H1 (cell line): ENCODE results near the gene CPNE4. TPM values are rescaled to one million over a fixed set of nuclear protein-coding genes. Genes with fewer than 3 reads are reported as not detected.

ENCODE experiments used
- CTCF ChIA-PET: fragments of 300-600 bp; sonication (Branson Sonifier 250); formaldehyde crosslinking; loops from one replicate; lab custom pipeline; 2021; ENCODE audit not compliant: partially characterized antibody; lab: Charles Lee
- POLR2A ChIA-PET: fragments of 300-600 bp; sonication (Branson Sonifier 250); formaldehyde crosslinking; loops from one replicate; lab custom pipeline; 2021; ENCODE audit warnings: inconsistent platforms; ENCODE audit not compliant: partially characterized antibody; lab: Charles Lee
- DNase-seq, 2 experiments: peaks; one replicate each; pipeline versions ENCODE4 v3.0.0 to v3.0.0-alpha.2; 2010 to 2022; ENCODE audit warnings: low spot score in 2 of 2, low read depth in 1 of 2, mixed read lengths in 1 of 2
- FAIRE-seq: peaks from 2 replicates; lab custom pipeline; 2011; peaks lifted over from hg19 to GRCh38; lab: Jason Lieb, UNC
- H2AFZ ChIP-seq: 2 replicates; pipeline ENCODE4 v1.8.1; 2012; ENCODE audit warnings: low read length, inconsistent platforms
- H2AK5ac ChIP-seq: 2 replicates; pipeline ENCODE4 v1.6.1; 2013; ENCODE audit warnings: low read depth, low read length
- H2BK120ac ChIP-seq: replicated peaks from 2 replicates; pipeline ENCODE3; 2013; ENCODE audit warnings: low read depth, low read length, inconsistent platforms
- H2BK12ac ChIP-seq: 2 replicates; pipeline ENCODE4 v1.6.1; 2013; ENCODE audit warnings: low read depth, low read length
- H2BK15ac ChIP-seq: 2 replicates; pipeline ENCODE4 v1.6.1; 2013; ENCODE audit warnings: low read length
- H2BK20ac ChIP-seq: 2 replicates; pipeline ENCODE4 v1.6.1; 2013; ENCODE audit warnings: low read length
- H2BK5ac ChIP-seq: 2 replicates; pipeline ENCODE4 v1.6.1; 2013; ENCODE audit warnings: low read depth, low read length
- H3K14ac ChIP-seq: 2 replicates; pipeline ENCODE4 v1.6.1; 2013; ENCODE audit warnings: inconsistent platforms; ENCODE audit not compliant: insufficient read length
- H3K18ac ChIP-seq: 2 replicates; pipeline ENCODE4 v1.6.1; 2013; ENCODE audit warnings: low read length; ENCODE audit errors: extremely low read depth
- H3K23ac ChIP-seq: 2 replicates; pipeline ENCODE4 v1.6.1; 2013; ENCODE audit warnings: inconsistent platforms; ENCODE audit not compliant: insufficient read length
- H3K23me2 ChIP-seq: 2 replicates; pipeline ENCODE4 v1.6.1; 2013; ENCODE audit warnings: low read depth, low read length
- H3K27ac ChIP-seq: 2 replicates; pipeline ENCODE4 v1.6.1; 2011; ENCODE audit warnings: low read depth, low read length, inconsistent platforms
- H3K27me3 ChIP-seq, 4 experiments: replicated peaks in 1 of 4; 1 replicate in 1 of 4; 2 replicates in 3 of 4; pipeline versions ENCODE4 v1.6.1 to v1.8.1; 2011 to 2013; ENCODE audit warnings: low read length in 3 of 4, mild to moderate bottlenecking in 3 of 4, inconsistent platforms in 2 of 4, mixed read lengths in 2 of 4, moderate library complexity in 1 of 4; ENCODE audit not compliant: control insufficient read depth in 3 of 4, insufficient read depth in 3 of 4; ENCODE audit errors: extremely low read depth in 1 of 4
- H3K36me3 ChIP-seq, 4 experiments: 2 replicates each; pipeline versions ENCODE4 v1.6.1 to v1.8.1; 2011 to 2013; ENCODE audit warnings: mild to moderate bottlenecking in 4 of 4, low read length in 3 of 4, moderate library complexity in 2 of 4, control low read depth in 1 of 4, inconsistent platforms in 1 of 4; ENCODE audit not compliant: insufficient read depth in 4 of 4, control insufficient read depth in 2 of 4
- H3K4ac ChIP-seq: replicated peaks from 2 replicates; pipeline ENCODE3; 2013; ENCODE audit warnings: low read length, low read depth, mixed read lengths, inconsistent platforms; ENCODE audit not compliant: insufficient read length
- H3K4me1 ChIP-seq, 4 experiments: replicated peaks in 1 of 4; 1 replicate in 1 of 4; 2 replicates in 3 of 4; pipeline versions ENCODE4 v1.6.1 to v1.8.1; 2011 to 2013; ENCODE audit warnings: low read length in 3 of 4, inconsistent platforms in 2 of 4, mixed read lengths in 1 of 4; ENCODE audit not compliant: insufficient read depth in 4 of 4, control insufficient read depth in 3 of 4
- H3K4me2 ChIP-seq, 2 experiments: 2 replicates each; pipeline versions ENCODE4 v1.6.1 to v1.8.1; 2011 to 2013; ENCODE audit warnings: low read depth in 2 of 2, low read length in 2 of 2, control low read depth in 1 of 2, inconsistent platforms in 1 of 2, mild to moderate bottlenecking in 1 of 2; ENCODE audit not compliant: insufficient read depth in 1 of 2
- H3K4me3 ChIP-seq, 4 experiments: fragments of 200-600, 300-600 bp in 1 of 4; sonication (generic), shearing (Covaris generic), sonication (Bioruptor Twin) in 1 of 4; 2 replicates each; pipeline versions ENCODE4 v1.5.1 to v1.8.1; 2011 to 2016; ENCODE audit warnings: low read length in 4 of 4, low read depth in 3 of 4, control low read depth in 2 of 4, inconsistent platforms in 2 of 4, mild to moderate bottlenecking in 2 of 4, mixed read lengths in 1 of 4, moderate library complexity in 1 of 4; ENCODE audit not compliant: insufficient read depth in 2 of 4; ENCODE audit errors: extremely low read depth in 1 of 4
- H3K56ac ChIP-seq: replicated peaks from 2 replicates; pipeline ENCODE3; 2013; ENCODE audit warnings: low read depth, mild to moderate bottlenecking, mixed read lengths, low read length, inconsistent platforms; ENCODE audit not compliant: insufficient read length
- H3K79me1 ChIP-seq: 2 replicates; pipeline ENCODE4 v1.6.1; 2013; ENCODE audit warnings: low read depth, low read length, control low read depth
- H3K79me2 ChIP-seq, 2 experiments: 2 replicates each; pipeline versions ENCODE4 v1.6.1 to v1.8.1; 2012 to 2013; ENCODE audit warnings: low read length in 2 of 2, mild to moderate bottlenecking in 2 of 2, inconsistent platforms in 1 of 2; ENCODE audit not compliant: insufficient read depth in 2 of 2, control insufficient read depth in 1 of 2
- H3K9ac ChIP-seq, 4 experiments: replicated peaks in 1 of 4; 1 replicate in 1 of 4; 2 replicates in 3 of 4; pipeline versions ENCODE4 v1.6.1 to v1.8.1; 2011 to 2013; ENCODE audit warnings: low read depth in 3 of 4, low read length in 3 of 4, control low read depth in 2 of 4, mild to moderate bottlenecking in 2 of 4, moderate library complexity in 2 of 4, inconsistent platforms in 1 of 4; ENCODE audit errors: extremely low read depth in 1 of 4
- H3K9me3 ChIP-seq, 2 experiments: 2 replicates each; pipeline versions ENCODE4 v1.6.1 to v1.8.1; 2012 to 2013; ENCODE audit warnings: mild to moderate bottlenecking in 2 of 2, moderate library complexity in 2 of 2, control low read depth in 1 of 2, inconsistent platforms in 1 of 2, low read depth in 1 of 2, low read length in 1 of 2, mixed read lengths in 1 of 2; ENCODE audit not compliant: insufficient read depth in 2 of 2
- H4K20me1 ChIP-seq, 2 experiments: replicated peaks in 1 of 2; 2 replicates each; pipeline versions ENCODE3 to v1.8.1; 2011 to 2013; ENCODE audit warnings: inconsistent platforms in 2 of 2, low read length in 2 of 2, mild to moderate bottlenecking in 1 of 2; ENCODE audit not compliant: insufficient read depth in 2 of 2, control insufficient read depth in 1 of 2
- H4K5ac ChIP-seq: 2 replicates; pipeline ENCODE4 v1.6.1; 2013; ENCODE audit warnings: low read length, low read depth, mixed read lengths, inconsistent platforms; ENCODE audit not compliant: insufficient read length
- H4K8ac ChIP-seq: 2 replicates; pipeline ENCODE4 v1.8.0; 2013; ENCODE audit warnings: mild to moderate bottlenecking, moderate library complexity, low read length, inconsistent platforms; ENCODE audit not compliant: insufficient read depth; ENCODE audit errors: extremely low read depth
- H4K91ac ChIP-seq: replicated peaks from 2 replicates; pipeline ENCODE3; 2013; ENCODE audit warnings: low read length, mixed read lengths, inconsistent platforms; ENCODE audit not compliant: insufficient read length
- ASH2L ChIP-seq: fragments of 200-600, 300-600 bp; sonication (generic); IDR thresholded peaks from one replicate; pipeline ENCODE4 v1.7.1; 2017; ENCODE audit warnings: low read length
- ATF2 ChIP-seq: IDR thresholded peaks from 2 replicates; pipeline ENCODE4 v1.6.1; 2012; ENCODE audit warnings: low read length, inconsistent platforms
- BACH1 ChIP-seq: IDR thresholded peaks from 2 replicates; pipeline ENCODE4 v1.6.1; 2012; ENCODE audit warnings: low read length, improper control_type of control experiment
- CBX5 ChIP-seq: fragments of 300-800, 300-1000 bp; sonication (generic); IDR thresholded peaks from 2 replicates; pipeline ENCODE4 v1.7.1; 2016; ENCODE audit warnings: antibody characterized with exemption, low read length, low read depth
- CBX8 ChIP-seq: fragments of 300-800, 300-1000 bp; sonication (generic); IDR thresholded peaks from 2 replicates; pipeline ENCODE4 v1.7.1; 2016; ENCODE audit warnings: low read depth, low read length, borderline replicate concordance
- CEBPB ChIP-seq: IDR thresholded peaks from 2 replicates; pipeline ENCODE4 v1.6.1; 2012; ENCODE audit warnings: low read depth, low read length
- CHD1 ChIP-seq: IDR thresholded peaks from 2 replicates; pipeline ENCODE4 v1.6.1; 2012; ENCODE audit warnings: low read depth, low read length, improper control_type of control experiment
- CTBP2 ChIP-seq: IDR thresholded peaks from 2 replicates; pipeline ENCODE4 v1.7.0; 2011; ENCODE audit warnings: borderline replicate concordance, mild to moderate bottlenecking, moderate library complexity, mixed read lengths, low read length; ENCODE audit not compliant: insufficient read depth, insufficient read length
- HDAC6 ChIP-seq: IDR thresholded peaks from one replicate; pipeline ENCODE4 v1.7.1; 2012; ENCODE audit warnings: low read depth, mild to moderate bottlenecking, inconsistent platforms, low read length, moderate library complexity
- JUND ChIP-seq: IDR thresholded peaks from 2 replicates; pipeline ENCODE4 v1.6.1; 2011; ENCODE audit warnings: mild to moderate bottlenecking, improper control_type of control experiment, low read length
- NANOG ChIP-seq: IDR thresholded peaks from 2 replicates; pipeline ENCODE4 v1.6.1; 2011; ENCODE audit warnings: low read length, low read depth, mild to moderate bottlenecking, inconsistent platforms; ENCODE audit not compliant: insufficient read depth, poor library complexity, severe bottlenecking
- NRF1 ChIP-seq: IDR thresholded peaks from 2 replicates; pipeline ENCODE4 v1.6.1; 2011; ENCODE audit warnings: mild to moderate bottlenecking, low read depth, low read length, improper control_type of control experiment
- SIX5 ChIP-seq: IDR thresholded peaks from 2 replicates; pipeline ENCODE4 v1.6.1; 2011; ENCODE audit warnings: mild to moderate bottlenecking, low read depth, low read length
- SP2 ChIP-seq: IDR thresholded peaks from 2 replicates; pipeline ENCODE4 v1.6.1; 2012; ENCODE audit warnings: mild to moderate bottlenecking, low read length, inconsistent platforms
- ZNF274 ChIP-seq: IDR thresholded peaks from 2 replicates; pipeline ENCODE4 v1.7.0; 2012; ENCODE audit warnings: low read length, borderline replicate concordance; ENCODE audit errors: extremely low read depth
- polyA plus RNA-seq, 7 experiments: library from polyadenylated mRNA; depleted of rRNA in 3 of 7; stranded (reverse) in 5 of 7; unstranded in 2 of 7; fragments of >200 nt in 5 of 7; fragments of 200-250 nt in 2 of 7; gene quantifications; 1 replicate in 5 of 7; 2 replicates in 1 of 7; 4 replicates in 1 of 7; pipeline versions ENCODE4 v1.2.1 to v1.2.3, GENCODE V29; 2011 to 2013; ENCODE audit warnings: missing spikeins in 2 of 7, mixed read lengths in 2 of 7
- total RNA-seq: library from RNA; stranded (reverse); fragmentation: NEBNext Ultra II Directional; extraction: Animal tissue kit (Norgen Biotek cat#: 25700); gene quantifications from 2 replicates; pipeline ENCODE4 v1.2.1, GENCODE V29; 2021

Gene CPNE4
- total and polyA plus RNA-seq, 2 of the 8 experiments (the other 6 are each of a cell fraction or from before 2014, with no cell fraction given), result 0.82 to 3.8 TPM

GRCh38 chr3:131610174-131610573 lies 424.6 kb downstream of the CPNE4 start:
- H3K79me1 ChIP-seq, result no peaks in the 10 kb centered on the region
- no peak overlapping the region for H4K91ac ChIP-seq
- no peak overlapping the region for H2AK5ac ChIP-seq
- no peak overlapping the region for H3K4me3 ChIP-seq
- no peak overlapping the region for H4K8ac ChIP-seq
- no peaks in the 10 kb centered on the region for H3K23me2 ChIP-seq
- no peaks in the 10 kb centered on the region for H3K9me3 ChIP-seq
- H4K5ac ChIP-seq, result no peak overlapping the region
- no peak overlapping the region for H2BK5ac ChIP-seq
- H2BK12ac ChIP-seq, result no peak overlapping the region
- ChIA-PET CTCF (interaction anchor here (0.8 kb wide), 1 partner anchor 12 kb away, joined by 3 read pairs; no protein-coding TSS in a partner anchor), POLR2A (no interaction called here)
- no peak overlapping the region for H3K4me2 ChIP-seq
- no peak overlapping the region for H3K9ac ChIP-seq
- H2BK120ac ChIP-seq, result no peak overlapping the region
- FAIRE-seq (no peak), DNase-seq (no peak)
- no peak overlapping the region for H2BK15ac ChIP-seq
- H3K27ac ChIP-seq, result no peak overlapping the region
- H3K18ac ChIP-seq, result no peak overlapping the region
- H3K4ac ChIP-seq, result no peak overlapping the region
- no peak overlapping the region for H3K56ac ChIP-seq
- no peaks in the 10 kb centered on the region for H3K36me3 ChIP-seq
- no peak overlapping the region for H2BK20ac ChIP-seq
- H3K23ac ChIP-seq, result no peak overlapping the region
- no peaks in the 10 kb centered on the region for H3K79me2 ChIP-seq
- no peaks in the 10 kb centered on the region for H4K20me1 ChIP-seq
- no peaks in the 10 kb centered on the region for H3K27me3 ChIP-seq
- H3K14ac ChIP-seq, result no peak overlapping the region
- no peak overlapping the region for H2AFZ ChIP-seq
- H3K4me1 ChIP-seq, result no peaks in the 10 kb centered on the region
- TF ChIP-seq CTBP2 (no peak), CBX5 (no peak), ATF2 (no peak), ZNF274 (no peak), CHD1 (no peak), JUND (no peak), NANOG (no peak), SP2 (no peak), ASH2L (no peak), CBX8 (no peak), NRF1 (no peak), SIX5 (no peak), HDAC6 (no peak), BACH1 (no peak), CEBPB (no peak)
